Stimulated activated effector memory CD8-positive, alpha-beta T cell treated with anti-CD3 and anti-CD28 coated beads, Interleukin-12 subunit alpha, Interleukin-12 subunit beta, amount 100 ng/mL, for 72 hours (primary cell): ENCODE results near the gene CD79A.

Experiments
- ATAC-seq: fragments of 150-1000 bp; cut with Tn5 transposase; 2 replicates; pipeline ENCODE4 v1.10.0; 2021
- DNase-seq, 2 donors: peaks; one replicate each; pipeline ENCODE4 v3.0.0; 2021 to 2022; ENCODE audit warnings: low spot score in 2 of 2
- H3K27ac Mint-ChIP-seq: one replicate; pipeline ENCODE4 v1.8.0; 2022; ENCODE audit warnings: mild to moderate bottlenecking, mixed read lengths
- H3K36me3 Mint-ChIP-seq: one replicate; pipeline ENCODE4 v1.8.0; 2022; ENCODE audit warnings: mild to moderate bottlenecking, mixed read lengths
- H3K4me1 Mint-ChIP-seq: one replicate; pipeline ENCODE4 v1.8.0; 2022; ENCODE audit warnings: mixed read lengths
- H3K4me3 Mint-ChIP-seq: one replicate; pipeline ENCODE4 v1.8.0; 2022; ENCODE audit warnings: mild to moderate bottlenecking, mixed read lengths
- H3K9me3 Mint-ChIP-seq: one replicate; pipeline ENCODE4 v1.8.0; 2022; ENCODE audit warnings: mixed read lengths

CD79A gene

GRCh38 chr19:41904118-41904870 is 27.2 kb downstream of the CD79A start:
- Mint-ChIP-seq H3K27ac (peak overlapping the region; percentile 60), H3K4me1 (peaks cover 28% of the 10 kb centered on the region), H3K9me3 (no peaks in the 10 kb centered on the region), H3K36me3 (peaks cover 96% of the 10 kb centered on the region), H3K4me3 (no peak overlapping the region)
- ATAC-seq (no peak), DNase-seq (no peak)

- H3K27ac Mint-ChIP-seq, result peak overlapping the region; percentile 77
- no peak overlapping the region for H3K4me3 Mint-ChIP-seq
- DNase-seq (no peak), ATAC-seq (no peak)
- H3K9me3 Mint-ChIP-seq, result no peaks in the 10 kb centered on the region
- H3K4me1 Mint-ChIP-seq, result peaks cover 32% of the 10 kb centered on the region
- peaks cover 94% of the 10 kb centered on the region for H3K36me3 Mint-ChIP-seq
Observed at GRCh38 chr19:41905273-41906002, 28.4 kb downstream of the CD79A start.

- Mint-ChIP-seq H3K36me3 (peaks cover 94% of the 10 kb centered on the region), H3K4me3 (no peak overlapping the region), H3K27ac (peak overlapping the region; percentile 77), H3K9me3 (no peaks in the 10 kb centered on the region), H3K4me1 (peaks cover 40% of the 10 kb centered on the region)
- ATAC-seq (no peak), DNase-seq (no peak)
Observed at GRCh38 chr19:41906271-41906670, 29.2 kb downstream of the CD79A start.

- H3K4me1 Mint-ChIP-seq, result peaks cover 48% of the 10 kb centered on the region
- no peak overlapping the region for H3K4me3 Mint-ChIP-seq
- ATAC-seq (no peak), DNase-seq (no peak)
- no peaks in the 10 kb centered on the region for H3K9me3 Mint-ChIP-seq
- peaks cover 92% of the 10 kb centered on the region for H3K36me3 Mint-ChIP-seq
- H3K27ac Mint-ChIP-seq, result peak overlapping the region; percentile 77
Observed at GRCh38 chr19:41906916-41907680, 30.0 kb downstream of the CD79A start.

- H3K36me3 Mint-ChIP-seq, result peaks cover 89% of the 10 kb centered on the region
Observed at GRCh38 chr19:41907994-41908615, 31.0 kb downstream of the CD79A start.

GRCh38 chr19:41908724-41909464 is 31.8 kb downstream of the CD79A start:
- DNase-seq, result no peak
- Mint-ChIP-seq H3K4me3 (no peak overlapping the region), H3K27ac (peak overlapping the region; percentile 29), H3K9me3 (no peaks in the 10 kb centered on the region), H3K36me3 (peaks cover 87% of the 10 kb centered on the region), H3K4me1 (peaks cover 60% of the 10 kb centered on the region)
- ATAC-seq, result no peak

More at GRCh38 chr19:41907994-41908615, 31.0 kb downstream of the CD79A start:
- H3K4me3 Mint-ChIP-seq, result no peak overlapping the region
- DNase-seq (no peak), ATAC-seq (no peak)
- H3K9me3 Mint-ChIP-seq, result no peaks in the 10 kb centered on the region
- no peak overlapping the region for H3K27ac Mint-ChIP-seq
- peaks cover 53% of the 10 kb centered on the region for H3K4me1 Mint-ChIP-seq

- DNase-seq (no peak), ATAC-seq (no peak)
- no peak overlapping the region for H3K4me3 Mint-ChIP-seq
- peak overlapping the region; percentile 82 for H3K27ac Mint-ChIP-seq
- no peaks in the 10 kb centered on the region for H3K9me3 Mint-ChIP-seq
- peaks cover 78% of the 10 kb centered on the region for H3K36me3 Mint-ChIP-seq
- peaks cover 59% of the 10 kb centered on the region for H3K4me1 Mint-ChIP-seq
Observed at GRCh38 chr19:41909706-41910105, 32.6 kb downstream of the CD79A start.

- Mint-ChIP-seq H3K4me1 (peaks cover 53% of the 10 kb centered on the region), H3K36me3 (peaks cover 71% of the 10 kb centered on the region), H3K4me3 (no peak overlapping the region), H3K9me3 (no peaks in the 10 kb centered on the region), H3K27ac (peak overlapping the region; percentile 82)
- DNase-seq, result no peak
- ATAC-seq, result peak; percentile 6
Observed at GRCh38 chr19:41910240-41910991, 33.3 kb downstream of the CD79A start.

- DNase-seq, result no peak
- no peaks in the 10 kb centered on the region for H3K9me3 Mint-ChIP-seq
- peaks cover 48% of the 10 kb centered on the region for H3K4me1 Mint-ChIP-seq
- peak; percentile 33 for ATAC-seq
- H3K27ac Mint-ChIP-seq, result peak overlapping the region; percentile 82
- no peak overlapping the region for H3K4me3 Mint-ChIP-seq
- peaks cover 63% of the 10 kb centered on the region for H3K36me3 Mint-ChIP-seq
Observed at GRCh38 chr19:41910992-41911888, 34.2 kb downstream of the CD79A start.

- Mint-ChIP-seq H3K9me3 (no peaks in the 10 kb centered on the region), H3K27ac (peak overlapping the region; percentile 82), H3K4me3 (no peak overlapping the region), H3K36me3 (peaks cover 54% of the 10 kb centered on the region), H3K4me1 (peaks cover 39% of the 10 kb centered on the region)
- no peak for DNase-seq
- ATAC-seq, result no peak
Observed at GRCh38 chr19:41911889-41912731, 35.0 kb downstream of the CD79A start.

- peak overlapping the region; percentile 82 for H3K27ac Mint-ChIP-seq
Observed at GRCh38 chr19:41912899-41913537, 35.9 kb downstream of the CD79A start.

More at GRCh38 chr19:41912899-41913537, 35.9 kb downstream of the CD79A start:
- Mint-ChIP-seq H3K4me3 (no peak overlapping the region), H3K4me1 (peaks cover 39% of the 10 kb centered on the region), H3K36me3 (peaks cover 49% of the 10 kb centered on the region), H3K9me3 (no peaks in the 10 kb centered on the region)
- DNase-seq (no peak), ATAC-seq (peak; percentile 29)
